Mesendoderm (in vitro differentiated cells): ENCODE measurements around the gene SLC39A3.

ENCODE experiments used
- DNase-seq: peaks from one replicate; pipeline ENCODE4 v3.0.0; 2013
- H2AK5ac ChIP-seq: 2 replicates; pipeline ENCODE4 v1.6.1; 2013; ENCODE audit warnings: low read length, inconsistent platforms
- H2BK120ac ChIP-seq: 2 replicates; pipeline ENCODE4 v1.6.1; 2013; ENCODE audit warnings: low read depth, mild to moderate bottlenecking, low read length, moderate library complexity, mixed read lengths
- H2BK15ac ChIP-seq: replicated peaks from 2 replicates; pipeline ENCODE4 v1.6.1; 2013; ENCODE audit warnings: low read depth, mild to moderate bottlenecking, moderate library complexity
- H2BK5ac ChIP-seq: 2 replicates; pipeline ENCODE4 v1.6.1; 2013; ENCODE audit warnings: low read length, inconsistent platforms
- H3K18ac ChIP-seq: 2 replicates; pipeline ENCODE4 v1.6.1; 2013; ENCODE audit warnings: mild to moderate bottlenecking, low read length, mixed read lengths
- H3K23ac ChIP-seq: one replicate; pipeline ENCODE4 v1.6.1; 2013; ENCODE audit warnings: low read length
- H3K27ac ChIP-seq: 2 replicates; pipeline ENCODE4 v1.5.1; 2013; ENCODE audit warnings: low read depth, mild to moderate bottlenecking, inconsistent platforms, low read length, moderate library complexity
- H3K27me3 ChIP-seq: 2 replicates; pipeline ENCODE4 v1.6.1; 2013; ENCODE audit warnings: low read length, control low read depth, mild to moderate bottlenecking, inconsistent platforms; ENCODE audit not compliant: insufficient read depth, poor library complexity
- H3K36me3 ChIP-seq: 2 replicates; pipeline ENCODE4 v1.6.1; 2013; ENCODE audit warnings: low read length, inconsistent platforms; ENCODE audit not compliant: control insufficient read depth, insufficient read depth
- H3K4ac ChIP-seq: one replicate; pipeline ENCODE4 v1.6.1; 2013; ENCODE audit warnings: low read depth, mild to moderate bottlenecking, low read length, moderate library complexity
- H3K4me1 ChIP-seq: 2 replicates; pipeline ENCODE4 v1.6.1; 2013; ENCODE audit warnings: low read depth, low read length, inconsistent platforms; ENCODE audit not compliant: control insufficient read depth
- H3K4me2 ChIP-seq: 2 replicates; pipeline ENCODE4 v1.6.1; 2013; ENCODE audit warnings: low read length
- H3K4me3 ChIP-seq: 2 replicates; pipeline ENCODE4 v1.5.1; 2013; ENCODE audit warnings: mild to moderate bottlenecking, low read length
- H3K56ac ChIP-seq: one replicate; pipeline ENCODE4 v1.6.1; 2013; ENCODE audit warnings: low read length
- H3K79me1 ChIP-seq: 2 replicates; pipeline ENCODE4 v1.6.1; 2013; ENCODE audit warnings: low read length, inconsistent platforms
- H3K79me2 ChIP-seq: 2 replicates; pipeline ENCODE4 v1.6.1; 2013; ENCODE audit warnings: mild to moderate bottlenecking, low read length; ENCODE audit not compliant: control insufficient read depth, insufficient read depth
- H3K9ac ChIP-seq: 2 replicates; pipeline ENCODE4 v1.6.1; 2013; ENCODE audit warnings: low read length, inconsistent platforms
- H4K5ac ChIP-seq: one replicate; pipeline ENCODE4 v1.6.1; 2013; ENCODE audit warnings: low read length
- H4K8ac ChIP-seq: one replicate; pipeline ENCODE4 v1.6.1; 2013; ENCODE audit warnings: low read depth, mild to moderate bottlenecking, control low read depth, low read length, moderate library complexity
- WGBS: extraction: QIAGEN DNeasy Blood & Tissue Kit; methylation state at CpG from one replicate; pipeline ENCODE4 v1.1.7; 2013; ENCODE audit warnings: low lambda C conversion rate, missing lambda C conversion rate; ENCODE audit not compliant: insufficient coverage; ENCODE audit errors: extremely low coverage; 5-methylcytosine and 5-hydroxymethylcytosine counted together

Gene SLC39A3

DNA sequence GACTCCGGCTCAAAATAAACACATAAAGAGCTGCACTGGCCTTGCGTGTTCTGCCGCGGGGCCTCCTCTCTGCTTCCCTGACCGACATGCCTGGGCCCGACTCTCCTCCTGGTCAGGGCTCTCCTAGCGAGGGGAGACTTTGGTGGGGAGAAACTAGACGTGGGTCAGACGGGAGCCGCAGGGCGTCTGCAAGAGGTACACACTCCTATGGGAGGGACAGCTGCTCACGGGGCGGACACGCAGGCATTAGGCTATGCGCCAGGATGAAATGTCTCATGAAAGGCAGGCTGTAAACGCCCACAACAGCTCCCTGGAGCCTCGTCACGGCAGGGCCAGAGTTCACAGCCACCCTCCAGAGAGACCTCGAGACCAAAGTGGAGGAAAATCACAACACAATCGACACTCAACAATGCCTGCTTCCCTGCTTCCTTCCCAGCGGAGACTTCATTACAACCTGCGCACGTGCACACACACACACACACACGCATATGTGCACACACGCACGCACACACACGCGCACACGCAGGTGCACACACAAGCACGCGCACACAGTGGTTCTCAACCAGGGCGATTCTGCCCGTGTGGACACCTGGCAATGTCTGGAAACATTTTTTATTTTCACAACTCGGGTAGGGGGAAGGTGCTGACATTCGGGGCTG is 5.8 kb downstream of the SLC39A3 start:
- no CpG with 5 or more reads among the region's 35 CpGs for WGBS
- no peaks in the 10 kb centered on the region for H3K4me1 ChIP-seq
- no peak overlapping the region for H3K18ac ChIP-seq
- no peak overlapping the region for H3K4me2 ChIP-seq
- H2BK15ac ChIP-seq: no peak overlapping the region
- no peaks in the 10 kb centered on the region for H3K79me2 ChIP-seq
- H2BK5ac ChIP-seq: no peak overlapping the region
- no peak overlapping the region for H3K4me3 ChIP-seq
- H3K27ac ChIP-seq: no peak overlapping the region
- no peaks in the 10 kb centered on the region for H3K27me3 ChIP-seq
- no peak overlapping the region for H3K56ac ChIP-seq
- H3K36me3 ChIP-seq: peaks cover 2% of the 10 kb centered on the region
- H3K4ac ChIP-seq: no peak overlapping the region
- H4K5ac ChIP-seq: no peak overlapping the region
- H3K9ac ChIP-seq: no peak overlapping the region
- H4K8ac ChIP-seq: no peak overlapping the region
- no peak overlapping the region for H2AK5ac ChIP-seq
- H3K23ac ChIP-seq: no peak overlapping the region
- peaks cover 2% of the 10 kb centered on the region for H3K79me1 ChIP-seq
- no peak overlapping the region for H2BK120ac ChIP-seq
- no peak for DNase-seq

DNA sequence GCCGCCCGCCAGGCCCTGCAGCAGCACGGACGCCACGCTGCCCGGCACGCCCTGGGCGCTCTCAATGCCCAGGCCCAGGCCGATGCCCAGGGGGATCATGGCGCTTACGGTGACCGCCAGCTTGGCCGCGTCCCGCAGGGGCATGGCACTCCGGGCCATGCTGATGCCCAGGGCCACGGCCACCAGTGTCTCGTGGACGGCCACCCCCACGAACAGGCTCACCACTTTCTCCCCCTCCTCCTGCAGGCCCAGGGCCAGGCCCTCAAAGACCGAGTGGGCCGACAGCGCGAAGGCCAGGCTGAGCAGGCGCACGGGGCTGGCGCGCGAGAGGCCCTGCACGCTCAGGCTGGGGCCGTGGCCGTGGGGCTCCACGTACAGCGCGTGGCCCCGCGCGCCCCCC is 6.9 kb downstream of the SLC39A3 start:
- H3K23ac ChIP-seq: no peak overlapping the region
- no peaks in the 10 kb centered on the region for H3K79me2 ChIP-seq
- H3K56ac ChIP-seq: no peak overlapping the region
- H3K4ac ChIP-seq: no peak overlapping the region
- WGBS: no CpG with 5 or more reads among the region's 38 CpGs
- H3K36me3 ChIP-seq: peaks cover 2% of the 10 kb centered on the region
- no peaks in the 10 kb centered on the region for H3K27me3 ChIP-seq
- H2BK5ac ChIP-seq: no peak overlapping the region
- H4K5ac ChIP-seq: no peak overlapping the region
- no peak overlapping the region for H3K18ac ChIP-seq
- H3K9ac ChIP-seq: no peak overlapping the region
- no peak overlapping the region for H4K8ac ChIP-seq
- H2AK5ac ChIP-seq: no peak overlapping the region
- H3K79me1 ChIP-seq: no peaks in the 10 kb centered on the region
- H3K27ac ChIP-seq: no peak overlapping the region
- no peak overlapping the region for H3K4me3 ChIP-seq
- no peaks in the 10 kb centered on the region for H3K4me1 ChIP-seq
- DNase-seq: no peak
- H2BK15ac ChIP-seq: no peak overlapping the region
- no peak overlapping the region for H2BK120ac ChIP-seq
- no peak overlapping the region for H3K4me2 ChIP-seq

DNA sequence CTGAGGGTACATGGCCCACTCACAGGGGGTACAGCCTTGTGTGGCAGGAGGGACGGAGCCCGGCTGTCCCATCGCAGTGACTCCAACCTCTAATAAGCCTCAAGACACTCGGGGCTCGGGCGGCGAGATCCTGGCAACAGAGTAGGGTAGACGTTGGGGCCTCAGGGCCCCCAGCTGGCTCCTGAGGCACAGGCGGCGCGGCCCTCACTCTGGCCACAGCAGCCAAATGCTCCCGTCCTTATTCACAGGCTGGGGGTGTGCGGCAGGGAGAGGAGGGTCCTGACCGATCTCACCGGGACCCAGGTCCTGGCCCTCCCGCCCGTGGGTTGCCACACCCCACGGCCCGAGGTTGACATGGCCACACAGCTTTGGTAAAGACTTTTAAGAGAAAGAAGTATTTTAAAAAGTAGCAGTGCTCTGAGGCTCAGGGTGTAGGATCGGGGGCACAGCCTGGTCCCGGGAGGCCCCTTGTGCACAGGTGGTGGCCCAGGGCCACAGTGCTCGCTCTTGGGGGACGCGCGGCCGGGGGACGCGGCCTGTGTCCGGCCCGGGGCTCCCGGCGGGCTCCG is 7.6 kb downstream of the SLC39A3 start:
- no peak overlapping the region for H3K56ac ChIP-seq
- no peak overlapping the region for H3K4me3 ChIP-seq
- H3K27me3 ChIP-seq: no peaks in the 10 kb centered on the region
- no peak overlapping the region for H4K5ac ChIP-seq
- no peak overlapping the region for H3K18ac ChIP-seq
- no peaks in the 10 kb centered on the region for H3K79me2 ChIP-seq
- no peak overlapping the region for H3K27ac ChIP-seq
- peaks cover 2% of the 10 kb centered on the region for H3K36me3 ChIP-seq
- H2AK5ac ChIP-seq: no peak overlapping the region
- H3K9ac ChIP-seq: no peak overlapping the region
- H4K8ac ChIP-seq: no peak overlapping the region
- no peak overlapping the region for H3K23ac ChIP-seq
- H3K4ac ChIP-seq: no peak overlapping the region
- H3K4me2 ChIP-seq: no peak overlapping the region
- H2BK15ac ChIP-seq: no peak overlapping the region
- no CpG with 5 or more reads among the region's 33 CpGs for WGBS
- no peak for DNase-seq
- H3K4me1 ChIP-seq: no peaks in the 10 kb centered on the region
- no peak overlapping the region for H2BK120ac ChIP-seq
- no peaks in the 10 kb centered on the region for H3K79me1 ChIP-seq
- no peak overlapping the region for H2BK5ac ChIP-seq

DNA sequence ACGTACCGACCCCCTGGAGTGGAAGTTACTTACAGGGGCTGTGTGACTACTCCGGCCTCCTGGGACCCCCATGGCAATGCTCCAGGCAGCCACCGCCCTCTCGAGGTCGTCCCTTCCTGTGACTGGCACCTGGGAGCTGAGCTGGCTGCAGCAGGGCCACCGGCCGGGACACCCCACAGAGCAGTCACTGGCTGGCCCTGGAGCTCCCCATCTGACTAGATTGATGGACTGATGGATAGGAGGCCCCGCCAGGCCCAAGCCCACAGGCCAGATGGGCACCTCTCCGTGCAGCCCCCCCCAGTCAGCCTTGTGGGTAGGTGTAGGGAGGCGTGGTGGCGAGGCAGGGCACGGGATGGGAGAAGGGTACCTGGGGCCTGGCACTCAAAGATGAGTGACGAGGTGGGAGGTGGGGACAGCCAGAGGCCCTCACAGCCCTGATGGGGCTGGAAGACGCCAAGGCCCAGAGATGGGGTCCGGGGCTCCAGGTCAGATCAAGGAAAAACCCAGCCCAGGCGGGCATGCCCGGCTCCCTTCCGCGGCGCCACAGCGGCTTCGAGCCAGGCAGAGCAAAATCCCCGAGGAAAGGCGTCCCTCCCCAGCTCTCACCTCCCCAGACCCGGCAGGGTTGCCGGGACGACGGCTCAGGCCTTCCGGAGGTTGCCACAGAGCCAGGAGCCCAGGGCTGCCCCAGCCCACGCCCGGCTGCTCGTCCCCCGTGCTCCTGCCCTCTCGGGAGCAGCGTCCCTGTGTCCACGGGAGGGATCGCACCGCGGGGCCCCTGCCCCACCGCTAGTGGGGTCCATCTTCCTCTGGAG is 8.4 kb downstream of the SLC39A3 start:
- H2BK5ac ChIP-seq: no peak overlapping the region
- H3K23ac ChIP-seq: no peak overlapping the region
- no peak overlapping the region for H2BK15ac ChIP-seq
- WGBS: no CpG with 5 or more reads among the region's 41 CpGs
- no peak overlapping the region for H2BK120ac ChIP-seq
- H3K18ac ChIP-seq: no peak overlapping the region
- no peak overlapping the region for H3K4ac ChIP-seq
- H3K79me1 ChIP-seq: no peaks in the 10 kb centered on the region
- no peak overlapping the region for H2AK5ac ChIP-seq
- no peak for DNase-seq
- H3K4me2 ChIP-seq: no peak overlapping the region
- H3K36me3 ChIP-seq: no peaks in the 10 kb centered on the region
- H4K8ac ChIP-seq: no peak overlapping the region
- no peak overlapping the region for H3K9ac ChIP-seq
- H3K4me3 ChIP-seq: no peak overlapping the region
- H4K5ac ChIP-seq: no peak overlapping the region
- H3K27ac ChIP-seq: no peak overlapping the region
- no peaks in the 10 kb centered on the region for H3K79me2 ChIP-seq
- no peaks in the 10 kb centered on the region for H3K4me1 ChIP-seq
- H3K56ac ChIP-seq: no peak overlapping the region
- no peaks in the 10 kb centered on the region for H3K27me3 ChIP-seq

DNA sequence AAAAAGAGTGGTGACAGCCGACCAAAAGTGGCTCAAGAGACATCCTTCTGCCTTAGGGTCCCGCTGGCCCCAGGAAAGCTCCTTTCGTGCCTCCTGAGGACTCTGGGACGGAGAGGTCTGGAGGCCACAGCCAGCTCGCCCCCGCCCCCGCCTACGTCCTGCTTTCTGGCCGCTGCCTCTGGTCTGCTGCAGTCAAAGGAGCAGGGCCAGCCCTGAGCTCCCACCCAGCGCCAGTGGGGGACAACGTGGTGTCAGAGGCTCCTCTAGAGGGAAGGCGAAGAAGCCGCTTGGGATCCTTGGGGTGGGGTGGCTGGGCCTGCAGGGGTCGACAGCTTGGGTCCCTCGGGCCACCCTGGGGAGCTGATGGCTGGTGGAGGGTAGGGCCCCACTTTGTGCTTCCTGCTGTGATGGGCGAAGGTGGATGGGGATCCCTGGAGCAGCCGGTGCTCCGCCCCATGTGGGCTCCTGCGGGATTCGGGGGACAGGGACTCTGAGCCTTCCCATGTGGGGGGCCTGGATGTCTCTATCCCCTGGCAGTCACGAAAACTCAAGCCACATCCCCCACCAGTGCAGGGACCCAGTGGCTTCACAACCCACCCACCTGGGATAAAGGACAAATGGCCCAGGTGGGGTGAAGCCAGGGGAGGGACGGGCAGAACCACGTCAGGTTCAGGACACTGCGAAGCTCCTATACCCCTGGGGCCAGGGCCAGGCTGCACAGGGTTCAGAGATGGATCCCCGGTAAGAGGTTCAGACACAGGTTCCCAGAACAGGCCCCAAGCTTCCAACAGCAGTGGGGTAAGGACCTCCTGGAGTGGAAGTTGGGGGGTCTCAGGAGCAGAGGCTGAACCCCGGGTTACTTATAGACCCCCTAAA is 9.6 kb downstream of the SLC39A3 start:
- Histone ChIP-seq H2BK5ac (no peak overlapping the region), H3K79me2 (no peaks in the 10 kb centered on the region), H2BK120ac (no peak overlapping the region), H3K9ac (no peak overlapping the region), H3K23ac (no peak overlapping the region), H3K27me3 (no peaks in the 10 kb centered on the region), H2BK15ac (no peak overlapping the region), H4K8ac (no peak overlapping the region), H3K36me3 (no peaks in the 10 kb centered on the region), H2AK5ac (no peak overlapping the region), H3K4me3 (no peak overlapping the region), H3K4me2 (no peak overlapping the region), H3K4me1 (no peaks in the 10 kb centered on the region), H3K56ac (no peak overlapping the region), H4K5ac (no peak overlapping the region), H3K4ac (no peak overlapping the region), H3K79me1 (no peaks in the 10 kb centered on the region), H3K27ac (no peak overlapping the region), H3K18ac (no peak overlapping the region)
- no CpG with 5 or more reads among the region's 26 CpGs for WGBS
- no peak for DNase-seq
